Forelimb muscle (tissue), 1 donor: Measurements from ENCODE around the gene NOSIP. TPM values are rescaled to one million over a fixed set of nuclear protein-coding genes. Genes with fewer than 3 reads are reported as not detected.

ENCODE experiments used
- DNase-seq: peaks from one replicate; pipeline ENCODE4 v3.0.0-alpha.2; 2013; ENCODE audit warnings: low read depth
- polyA plus RNA-seq: library from polyadenylated mRNA; unstranded; fragments of 120-200 nt; gene quantifications from one replicate; pipeline ENCODE4 v1.2.1, GENCODE V29; 2013; ENCODE audit not compliant: insufficient read length

Gene NOSIP
- polyA plus RNA-seq, 1 donor: 56.5 TPM

DNA sequence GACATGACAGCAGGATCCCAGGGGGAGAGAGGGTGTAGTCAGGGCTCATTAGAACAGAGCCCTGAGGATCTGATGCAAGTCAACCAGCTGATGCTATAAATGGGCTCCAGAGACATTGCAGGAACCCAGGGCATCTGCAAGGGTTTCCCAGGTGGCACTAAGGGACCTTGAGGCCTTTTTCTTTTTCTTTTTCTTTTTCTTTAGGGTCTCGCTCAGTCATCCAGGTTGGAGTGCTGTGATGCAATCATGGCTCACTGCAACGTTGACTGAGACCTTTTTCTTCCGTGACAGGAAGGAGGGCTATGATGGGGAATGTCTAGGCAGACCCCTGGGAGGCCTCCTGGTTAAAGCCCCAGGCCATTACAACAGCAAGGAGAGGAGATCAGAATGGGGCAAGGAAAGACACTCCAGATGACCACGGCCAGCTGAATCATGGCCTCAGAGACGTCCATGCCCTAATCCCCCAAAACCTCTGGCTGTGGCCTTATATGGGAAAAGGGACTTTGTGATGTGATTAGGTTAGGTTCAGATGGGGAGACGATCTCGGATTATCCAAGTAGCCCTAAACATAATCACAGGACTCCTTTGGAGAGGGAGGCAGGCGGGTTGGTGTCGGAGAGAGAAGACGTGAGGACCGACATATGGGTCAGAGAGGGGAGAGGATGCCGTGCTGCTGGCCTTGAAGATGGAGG, 72.4 kb downstream of the NOSIP start:
- no peak for DNase-seq

DNA sequence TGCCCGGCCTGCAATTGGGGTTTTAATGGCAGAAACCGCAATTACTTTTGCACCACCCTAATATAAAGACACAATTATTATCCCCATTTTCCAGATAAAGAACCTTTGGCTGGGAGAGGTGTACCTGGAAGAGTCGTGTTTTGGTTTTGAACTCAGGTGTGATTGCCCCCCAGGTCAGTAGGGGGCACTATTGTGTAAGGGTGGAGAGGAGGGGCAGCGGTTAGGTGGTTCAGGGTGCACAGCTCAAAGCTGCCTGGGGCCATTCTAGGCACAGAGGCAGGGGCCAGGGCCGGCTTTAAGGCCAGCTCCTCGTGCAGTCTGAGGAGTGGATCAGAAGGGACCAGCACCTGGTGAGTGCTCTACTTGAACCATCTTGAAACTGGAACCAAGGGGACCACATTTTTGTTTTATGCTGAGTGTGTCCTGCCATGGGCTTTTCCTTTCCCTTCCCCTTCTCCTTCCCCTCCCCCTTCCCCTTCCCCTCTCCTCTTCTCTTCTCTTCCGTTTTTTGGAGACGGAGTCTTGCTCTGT, 73.7 kb downstream of the NOSIP start:
- no peak for DNase-seq

Other genes with a start within 250 kb of the NOSIP start
- gene CD37, start 245.2 kb downstream of the NOSIP start, polyA plus RNA-seq: 19.9 TPM
- gene TEAD2, start 218.1 kb downstream of the NOSIP start, polyA plus RNA-seq: 54.4 TPM
- 2.4 TPM for gene DKKL1, start 216.7 kb downstream of the NOSIP start, polyA plus RNA-seq
- not detected for gene KASH5, start 192.3 kb downstream of the NOSIP start, polyA plus RNA-seq
- gene PTH2, start 157.1 kb downstream of the NOSIP start, polyA plus RNA-seq: not detected
- gene GFY, start 155.2 kb downstream of the NOSIP start, polyA plus RNA-seq: 0.09 TPM
- 1.2 TPM for gene SLC17A7, start 139.0 kb downstream of the NOSIP start, polyA plus RNA-seq
- 43.1 TPM for gene PIH1D1, start 128.7 kb downstream of the NOSIP start, polyA plus RNA-seq
- 10.1 TPM for gene ALDH16A1, start 127.3 kb downstream of the NOSIP start, polyA plus RNA-seq
- gene FLT3LG, start 106.3 kb downstream of the NOSIP start, polyA plus RNA-seq: 3.2 TPM
- gene RPL13A, start 92.9 kb downstream of the NOSIP start, polyA plus RNA-seq: 5,065 TPM
- gene RPS11, start 84.1 kb downstream of the NOSIP start, polyA plus RNA-seq: 3,524 TPM
- gene FCGRT, start 67.9 kb downstream of the NOSIP start, polyA plus RNA-seq: 162 TPM
- gene RCN3, start 52.6 kb downstream of the NOSIP start, polyA plus RNA-seq: 59.8 TPM
- 0.42 TPM for gene PRRG2, start 760 bp upstream of the NOSIP start, polyA plus RNA-seq
- gene PRR12, start 10.6 kb upstream of the NOSIP start, polyA plus RNA-seq: 17.4 TPM
- gene RRAS, start 59.6 kb upstream of the NOSIP start, polyA plus RNA-seq: 28.3 TPM
- gene SCAF1, start 61.7 kb upstream of the NOSIP start, polyA plus RNA-seq: 29.9 TPM
- 33.2 TPM for gene IRF3, start 85.3 kb upstream of the NOSIP start, polyA plus RNA-seq
- gene BCL2L12, start 85.4 kb upstream of the NOSIP start, polyA plus RNA-seq: 28.4 TPM
- 209 TPM for gene PRMT1, start 96.7 kb upstream of the NOSIP start, polyA plus RNA-seq
- gene ADM5, start 109.0 kb upstream of the NOSIP start, polyA plus RNA-seq: 0.99 TPM
- gene CPT1C, start 110.6 kb upstream of the NOSIP start, polyA plus RNA-seq: 8.2 TPM
- gene TSKS, start 182.8 kb upstream of the NOSIP start, polyA plus RNA-seq: 0.52 TPM
- gene AP2A1, start 186.4 kb upstream of the NOSIP start, polyA plus RNA-seq: 56.3 TPM
- 17.0 TPM for gene FUZ, start 232.7 kb upstream of the NOSIP start, polyA plus RNA-seq
- 28.6 TPM for gene MED25, start 237.7 kb upstream of the NOSIP start, polyA plus RNA-seq